ENCODE data around the gene RNF180.

Gene RNF180

DNA sequence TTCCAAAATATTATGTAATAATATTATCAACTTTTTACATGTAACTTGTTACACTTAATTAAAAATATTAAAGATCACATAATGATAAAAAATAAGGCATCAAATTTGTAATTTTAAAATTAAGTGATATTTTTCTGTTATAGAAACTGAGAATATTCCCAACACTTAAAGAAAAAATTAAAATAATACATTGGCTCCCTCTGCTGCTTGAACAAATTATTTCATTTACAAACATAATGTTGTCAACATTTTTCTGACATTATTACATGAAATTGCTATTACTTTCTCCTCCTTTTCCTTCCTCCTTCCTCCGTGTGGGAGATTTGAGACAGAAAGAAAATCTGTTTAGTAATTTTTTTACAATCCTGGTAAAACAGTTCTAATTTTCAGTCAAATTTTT is 42.3 kb downstream of the RNF180 start:
- TF ChIP-seq, protein P1, sequence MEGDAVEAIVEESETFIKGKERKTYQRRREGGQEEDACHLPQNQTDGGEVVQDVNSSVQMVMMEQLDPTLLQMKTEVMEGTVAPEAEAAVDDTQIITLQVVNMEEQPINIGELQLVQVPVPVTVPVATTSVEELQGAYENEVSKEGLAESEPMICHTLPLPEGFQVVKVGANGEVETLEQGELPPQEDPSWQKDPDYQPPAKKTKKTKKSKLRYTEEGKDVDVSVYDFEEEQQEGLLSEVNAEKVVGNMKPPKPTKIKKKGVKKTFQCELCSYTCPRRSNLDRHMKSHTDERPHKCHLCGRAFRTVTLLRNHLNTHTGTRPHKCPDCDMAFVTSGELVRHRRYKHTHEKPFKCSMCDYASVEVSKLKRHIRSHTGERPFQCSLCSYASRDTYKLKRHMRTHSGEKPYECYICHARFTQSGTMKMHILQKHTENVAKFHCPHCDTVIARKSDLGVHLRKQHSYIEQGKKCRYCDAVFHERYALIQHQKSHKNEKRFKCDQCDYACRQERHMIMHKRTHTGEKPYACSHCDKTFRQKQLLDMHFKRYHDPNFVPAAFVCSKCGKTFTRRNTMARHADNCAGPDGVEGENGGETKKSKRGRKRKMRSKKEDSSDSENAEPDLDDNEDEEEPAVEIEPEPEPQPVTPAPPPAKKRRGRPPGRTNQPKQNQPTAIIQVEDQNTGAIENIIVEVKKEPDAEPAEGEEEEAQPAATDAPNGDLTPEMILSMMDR (IDR thresholded peaks at IDR 0.05; ENCODE audit: control extremely low read depth, extremely low read depth, low read depth, missing control alignments): no peak
- ChIA-PET CTCF (interaction anchor here (2.7 kb wide), 1 partner anchor 60 kb away, joined by 19 read pairs; no protein-coding TSS in a partner anchor), POLR2A (no interaction called here)
- no peak for DNase-seq (ENCODE audit: extremely low spot score)

DNA sequence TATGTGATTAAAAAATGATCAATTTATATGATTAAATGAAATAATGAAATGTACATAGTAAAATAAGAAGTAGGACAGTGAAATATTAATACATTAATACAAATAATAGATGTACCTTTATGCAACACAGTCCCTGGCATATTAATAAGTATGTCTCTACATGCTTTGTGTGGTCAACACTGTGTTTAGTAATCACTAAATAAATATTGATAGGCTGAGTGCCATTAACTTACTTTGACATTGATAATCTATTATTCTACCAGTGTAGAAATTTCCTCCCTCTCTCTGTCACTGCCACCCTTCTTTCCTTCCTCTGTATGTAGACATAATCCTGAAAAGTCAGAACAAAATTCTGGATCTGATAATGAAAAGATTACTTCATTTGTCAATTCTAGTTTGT is 43.7 kb downstream of the RNF180 start:
- CTCF ChIA-PET: interaction anchor here (2.7 kb wide), 1 partner anchor 61 kb away, joined by 19 read pairs; no protein-coding TSS in a partner anchor
- POLR2A ChIA-PET: no interaction called here
- TF ChIP-seq, protein P1 (IDR thresholded peaks at IDR 0.05; ENCODE audit: control extremely low read depth, extremely low read depth, low read depth, missing control alignments): no peak
- no peak for DNase-seq (ENCODE audit: extremely low spot score)

DNA sequence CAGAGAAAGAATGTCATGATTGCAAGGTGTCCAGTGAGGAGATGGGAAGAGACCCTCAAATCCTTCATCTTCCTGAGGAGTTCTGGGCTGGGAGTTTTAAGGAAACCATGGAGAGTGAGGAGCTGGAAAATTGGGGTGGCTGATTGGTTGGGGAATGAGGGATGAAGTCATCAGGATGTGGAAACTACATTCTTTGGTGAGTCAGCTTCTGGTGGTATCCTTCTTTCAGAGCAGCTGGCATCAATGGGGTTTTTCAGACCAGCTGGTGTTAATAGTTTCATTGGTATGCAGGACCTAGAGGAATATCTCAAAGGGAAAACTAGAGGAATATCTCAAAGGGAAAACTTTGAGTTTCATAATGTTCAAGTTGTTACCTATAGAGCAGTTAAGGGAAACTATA is 45.2 kb downstream of the RNF180 start:
- ChIA-PET CTCF (no interaction called here), POLR2A (no interaction called here)
- no peak for DNase-seq (ENCODE audit: extremely low spot score)
- TF ChIP-seq, protein P1 (IDR thresholded peaks at IDR 0.05; ENCODE audit: control extremely low read depth, extremely low read depth, low read depth, missing control alignments): no peak

DNA sequence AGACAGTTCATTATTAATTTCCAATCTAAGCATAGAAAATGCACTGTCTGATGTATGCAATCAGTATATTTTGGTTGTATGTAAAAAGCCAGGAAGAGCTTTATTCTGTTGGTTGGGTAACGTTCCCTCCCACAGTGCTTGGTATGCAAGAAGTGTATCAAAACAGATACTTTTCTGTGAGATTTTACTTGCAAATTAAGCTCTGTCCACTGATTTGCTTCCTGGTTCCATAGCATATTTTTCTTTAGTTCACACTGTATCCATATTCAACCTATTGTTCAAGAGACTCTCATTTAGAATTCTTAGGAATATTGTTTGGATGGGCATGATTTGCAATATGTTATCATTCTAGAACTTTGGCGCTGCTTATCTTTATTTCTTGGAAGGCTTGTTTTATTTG is 47.4 kb downstream of the RNF180 start:
- no peak for DNase-seq (ENCODE audit: extremely low spot score)
- CTCF ChIA-PET: interaction anchor here (1.1 to 2.4 kb wide), 4 partner anchors 16 to 65 kb away, joined by 3 to 12 read pairs (median 4); no protein-coding TSS in a partner anchor
- POLR2A ChIA-PET: no interaction called here
- TF ChIP-seq, protein P1 (IDR thresholded peaks at IDR 0.05; ENCODE audit: control extremely low read depth, extremely low read depth, low read depth, missing control alignments): no peak

DNA sequence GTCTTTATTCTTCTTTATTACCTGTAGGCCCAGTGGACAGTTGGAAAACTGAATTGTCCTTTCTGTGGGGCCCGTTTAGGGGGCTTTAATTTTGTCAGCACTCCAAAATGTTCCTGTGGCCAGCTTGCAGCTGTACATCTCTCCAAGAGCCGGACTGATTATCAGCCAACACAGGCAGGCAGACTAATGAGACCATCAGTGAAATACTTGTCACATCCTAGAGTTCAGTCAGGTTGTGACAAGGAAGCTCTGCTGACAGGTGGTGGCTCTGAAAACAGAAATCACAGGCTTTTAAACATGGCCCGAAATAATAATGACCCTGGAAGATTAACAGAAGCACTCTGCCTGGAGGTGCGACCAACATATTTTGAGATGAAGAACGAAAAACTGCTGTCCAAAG is 47.9 kb downstream of the RNF180 start:
- ChIA-PET CTCF (interaction anchor here (1.2 to 2.4 kb wide), 3 partner anchors 13 to 65 kb away, joined by 3 to 12 read pairs (median 5); no protein-coding TSS in a partner anchor), POLR2A (no interaction called here)
- no peak for DNase-seq (ENCODE audit: extremely low spot score)
- TF ChIP-seq, protein P1 (IDR thresholded peaks at IDR 0.05; ENCODE audit: control extremely low read depth, extremely low read depth, low read depth, missing control alignments): no peak

DNA sequence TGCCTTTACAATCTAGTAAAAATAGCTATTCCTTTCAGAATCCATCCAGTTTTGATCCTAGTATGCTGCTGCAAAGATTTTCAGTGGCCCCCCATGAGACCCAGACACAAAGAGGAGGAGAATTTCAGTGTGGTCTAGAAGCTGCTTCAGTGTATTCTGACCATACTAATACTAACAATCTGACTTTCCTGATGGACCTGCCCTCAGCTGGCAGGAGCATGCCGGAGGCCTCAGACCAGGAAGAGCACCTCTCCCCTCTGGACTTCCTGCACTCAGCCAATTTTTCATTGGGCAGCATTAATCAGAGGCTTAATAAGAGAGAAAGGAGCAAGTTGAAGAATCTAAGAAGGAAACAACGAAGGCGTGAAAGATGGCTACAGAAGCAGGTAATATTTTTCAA is 48.5 kb downstream of the RNF180 start:
- DNase-seq (ENCODE audit: extremely low spot score): no peak
- ChIA-PET CTCF (interaction anchor here (1.2 to 2.6 kb wide), 4 partner anchors 9 to 66 kb away, joined by 3 to 12 read pairs (median 6); no protein-coding TSS in a partner anchor), POLR2A (no interaction called here)
- TF ChIP-seq, protein P1 (IDR thresholded peaks at IDR 0.05; ENCODE audit: control extremely low read depth, extremely low read depth, low read depth, missing control alignments): no peak
